ENCODE data around the gene PARVB.
A peak's percentile ranks its signal among the peaks of the same experiment; 100 is the strongest.

PARVB gene, protein sequence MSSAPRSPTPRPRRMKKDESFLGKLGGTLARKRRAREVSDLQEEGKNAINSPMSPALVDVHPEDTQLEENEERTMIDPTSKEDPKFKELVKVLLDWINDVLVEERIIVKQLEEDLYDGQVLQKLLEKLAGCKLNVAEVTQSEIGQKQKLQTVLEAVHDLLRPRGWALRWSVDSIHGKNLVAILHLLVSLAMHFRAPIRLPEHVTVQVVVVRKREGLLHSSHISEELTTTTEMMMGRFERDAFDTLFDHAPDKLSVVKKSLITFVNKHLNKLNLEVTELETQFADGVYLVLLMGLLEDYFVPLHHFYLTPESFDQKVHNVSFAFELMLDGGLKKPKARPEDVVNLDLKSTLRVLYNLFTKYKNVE

DNA sequence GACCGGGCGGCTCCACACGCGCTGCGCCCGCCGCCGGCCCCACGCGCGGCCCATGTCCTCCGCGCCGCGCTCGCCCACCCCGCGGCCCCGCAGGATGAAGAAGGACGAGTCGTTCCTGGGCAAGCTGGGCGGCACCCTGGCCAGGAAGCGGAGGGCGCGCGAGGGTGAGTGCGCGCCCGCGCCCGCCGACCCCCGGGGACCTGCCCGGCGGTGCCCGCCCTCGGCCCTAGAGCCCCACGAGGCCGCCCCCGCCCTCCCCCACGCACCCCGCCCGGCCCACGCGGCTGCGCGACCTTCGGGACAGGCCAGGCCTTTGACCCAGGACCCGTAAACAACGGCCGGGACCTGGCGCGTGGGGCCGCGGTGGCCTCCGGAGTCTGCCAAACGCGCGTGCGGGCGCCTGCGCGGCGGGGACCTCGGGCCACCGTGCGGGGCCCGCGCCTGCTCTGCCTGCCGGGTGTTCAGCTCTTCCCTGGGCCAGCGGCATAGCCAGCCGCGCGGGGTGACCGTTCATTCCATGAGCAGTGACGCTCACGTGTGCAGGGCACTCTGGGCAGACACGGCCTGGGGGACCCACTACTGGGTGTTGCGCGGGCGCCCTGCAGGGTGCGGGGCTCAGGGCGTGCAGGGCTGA is at the start of gene PARVB:
Gene PARVB (plus strand): TSS at position 15 of the 634 bp plus-strand sequence. CDS start 38 bp downstream, at position 53.
- DNase-seq, result no peak

GRCh38 chr22:43975041-43975440 is 49.1 kb upstream of the PARVB start:
- no peak for DNase-seq

GRCh38 chr22:43976861-43977795 is 47.0 kb upstream of the PARVB start:
- DNase-seq, result no peak

GRCh38 chr22:43978558-43978957 is 45.5 kb upstream of the PARVB start:
- no peak for DNase-seq

DNA sequence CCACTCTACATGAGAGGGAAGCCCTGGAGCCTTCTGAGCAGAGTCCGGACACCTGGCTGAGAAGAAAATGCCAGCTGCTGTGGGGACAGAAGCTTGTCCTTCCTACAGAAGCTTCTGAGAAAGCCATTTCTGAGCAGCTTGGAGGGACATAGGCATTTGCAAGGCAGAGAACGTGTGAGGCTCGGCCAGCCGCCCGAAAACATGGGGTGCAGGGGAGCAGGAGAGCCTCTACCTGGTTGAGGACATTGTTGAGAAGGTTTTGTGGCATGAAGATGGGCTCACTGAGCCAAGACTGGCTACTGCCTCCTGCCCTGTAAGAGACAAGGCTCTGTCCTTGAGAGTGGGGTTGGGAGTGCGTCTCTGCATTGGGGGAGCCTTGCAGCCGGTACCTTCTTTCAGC is 43.5 kb upstream of the PARVB start:
- DNase-seq, result no peak

- no peak for DNase-seq
These were observed 43.1 kb upstream of the PARVB start for GRCh38 chr22:43980996-43981395.

DNA sequence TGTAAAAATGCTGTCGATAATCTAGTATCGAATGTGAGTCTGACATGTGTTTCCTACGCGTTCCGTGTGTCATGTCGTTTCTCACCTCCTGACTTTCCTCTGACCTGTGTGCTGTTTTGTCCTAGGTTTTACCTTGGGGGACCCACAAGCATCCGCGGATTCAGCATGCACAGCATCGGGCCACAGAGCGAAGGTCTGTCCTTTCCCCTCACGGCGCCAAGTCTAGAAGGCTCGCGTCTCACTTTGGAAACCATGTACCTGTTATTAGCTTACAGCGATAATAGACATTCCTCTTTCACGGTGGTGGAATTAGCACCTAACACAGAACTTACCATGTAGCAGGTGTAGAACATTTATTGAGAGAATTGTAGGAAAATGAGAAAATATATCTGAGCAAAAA is 40.3 kb upstream of the PARVB start:
- DNase-seq, result no peak

- no peak for DNase-seq
These were observed 38.6 kb upstream of the PARVB start for GRCh38 chr22:43985532-43985931.

- DNase-seq, result no peak
These were observed 35.8 kb upstream of the PARVB start for GRCh38 chr22:43988116-43988820.

DNA sequence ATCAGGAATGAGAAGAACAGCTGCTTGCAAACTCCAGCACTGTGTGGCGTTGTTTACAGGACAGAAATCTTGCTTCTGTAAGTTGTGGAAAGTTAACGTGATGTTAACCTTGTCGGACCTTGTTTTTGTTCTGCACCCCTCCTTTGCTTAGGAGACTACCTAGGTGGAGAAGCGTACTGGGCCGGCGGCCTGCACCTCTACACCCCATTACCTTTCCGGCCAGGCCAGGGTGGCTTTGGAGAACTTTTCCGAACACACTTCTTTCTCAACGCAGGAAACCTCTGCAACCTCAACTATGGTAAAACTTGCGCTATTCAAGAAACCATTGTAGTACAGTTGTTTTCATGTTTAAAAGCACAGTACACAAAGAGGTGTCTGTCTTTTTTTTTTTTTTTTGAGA is 35.1 kb upstream of the PARVB start:
- DNase-seq, result no peak

- no peak for DNase-seq
These were observed 34.1 kb upstream of the PARVB start for GRCh38 chr22:43990044-43990443.

DNA sequence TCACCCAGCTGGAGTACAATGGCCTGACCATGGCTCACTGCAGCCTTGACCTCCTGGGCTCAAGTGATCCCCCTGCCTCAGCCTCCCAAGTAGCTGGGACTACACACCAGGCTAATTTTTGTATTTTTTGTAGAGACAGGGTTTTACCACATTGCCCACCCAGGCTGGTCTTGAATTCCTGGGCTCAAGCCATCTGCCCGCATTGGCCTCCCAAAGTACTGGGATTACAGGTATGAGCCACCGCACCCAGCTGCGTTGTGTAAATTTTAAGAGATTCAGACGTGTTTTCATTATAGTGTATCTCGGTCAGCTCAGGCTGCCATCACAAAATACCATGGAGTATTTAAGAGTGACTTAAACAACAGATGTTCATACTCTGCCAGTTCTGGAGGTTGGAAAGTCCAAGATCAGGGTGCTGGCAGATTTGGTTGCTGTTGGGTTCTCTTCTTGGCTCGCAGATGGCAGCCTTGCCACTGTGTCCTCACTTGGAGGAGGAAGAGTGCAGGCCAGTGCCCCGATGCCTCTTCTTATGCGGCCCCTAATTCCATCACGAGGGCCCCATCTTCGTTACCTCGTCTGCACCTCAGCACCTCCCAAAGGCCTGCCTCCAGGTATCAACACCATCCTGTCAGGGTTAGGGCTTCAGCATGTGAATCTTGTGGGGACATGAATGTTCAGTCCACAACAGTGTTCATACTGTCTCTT is 32.6 kb upstream of the PARVB start:
- no peak for DNase-seq

DNA sequence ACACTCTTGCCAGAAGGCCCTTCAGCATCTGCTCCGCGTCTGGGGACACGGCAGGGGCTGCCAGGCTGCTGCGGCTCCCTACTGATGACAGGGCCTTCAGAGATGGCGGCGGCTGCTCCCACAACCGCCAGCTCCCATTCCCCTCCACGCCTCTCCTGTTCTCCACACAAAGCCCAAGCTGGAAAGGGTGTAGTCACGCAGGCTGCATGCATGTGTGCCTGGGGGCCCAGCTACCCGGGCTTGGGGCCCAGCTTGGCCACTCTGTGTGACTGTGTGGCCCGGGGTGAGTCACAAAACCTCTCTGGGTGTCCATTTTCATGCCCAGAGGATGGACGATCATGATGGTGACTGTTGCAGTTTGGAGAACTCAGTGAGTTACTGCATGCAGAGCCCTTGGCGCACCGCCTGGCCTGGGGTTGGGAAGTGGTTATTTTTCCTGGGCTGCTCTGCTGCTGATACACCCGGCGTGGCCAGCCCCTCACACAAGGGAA is 31.7 kb upstream of the PARVB start:
- DNase-seq, result no peak

DNA sequence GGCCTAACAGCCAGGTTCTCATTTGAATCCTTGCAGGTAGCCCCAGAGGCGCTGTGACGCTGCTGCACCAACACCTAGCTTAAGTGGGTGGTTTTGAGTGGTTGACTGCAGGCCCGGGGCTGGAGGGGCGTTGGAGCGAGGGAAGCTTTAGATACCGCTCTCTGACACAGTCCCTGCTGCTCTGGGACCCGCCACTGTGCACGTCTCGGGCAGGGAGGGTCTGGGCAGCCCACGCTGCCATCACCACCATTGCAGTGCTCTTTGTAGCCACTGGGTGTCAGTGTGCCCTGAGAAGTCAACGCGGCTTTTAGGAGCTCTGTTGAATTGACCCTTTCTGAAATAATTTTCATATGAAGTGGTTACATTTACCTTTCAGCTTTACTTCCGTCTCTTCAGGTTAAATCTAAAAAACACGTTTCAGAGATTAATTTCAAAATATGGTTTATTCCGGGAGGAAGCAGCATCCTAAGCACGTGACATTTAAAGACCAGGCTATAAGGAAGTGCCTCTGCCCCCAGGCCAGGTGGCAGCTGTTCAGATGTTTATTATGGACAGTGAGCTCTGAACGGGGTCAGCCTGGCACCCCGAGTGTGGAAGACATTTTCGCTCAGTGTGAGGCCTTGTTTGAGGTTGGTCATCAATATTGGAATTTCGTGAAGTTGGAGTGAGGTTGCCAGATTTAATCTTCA is 30.9 kb upstream of the PARVB start:
- peak in 1 of 2 experiments; percentile 18 for DNase-seq

DNA sequence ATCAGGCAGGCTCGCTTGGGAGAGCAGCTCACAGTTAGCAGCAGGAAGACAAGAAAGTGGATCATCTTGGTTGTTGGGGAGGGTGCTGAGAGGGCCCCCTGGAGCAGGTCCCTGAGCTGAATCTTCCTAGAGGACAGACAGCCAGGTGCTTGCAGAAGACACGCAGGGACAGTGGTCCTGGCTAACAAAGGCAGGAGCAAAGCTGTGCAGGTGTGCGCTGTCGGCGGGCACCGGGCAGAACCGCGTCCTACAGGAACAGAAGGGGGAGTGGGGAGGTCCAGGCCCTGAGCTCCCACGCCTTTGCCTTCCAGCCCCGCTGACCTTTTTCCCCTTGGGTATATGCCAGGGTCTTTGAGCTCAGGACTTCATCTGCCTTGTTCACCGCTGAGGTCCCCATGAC is 30.1 kb upstream of the PARVB start:
- DNase-seq, result no peak

GRCh38 chr22:43994416-43994815 is 29.7 kb upstream of the PARVB start:
- no peak for DNase-seq

DNA sequence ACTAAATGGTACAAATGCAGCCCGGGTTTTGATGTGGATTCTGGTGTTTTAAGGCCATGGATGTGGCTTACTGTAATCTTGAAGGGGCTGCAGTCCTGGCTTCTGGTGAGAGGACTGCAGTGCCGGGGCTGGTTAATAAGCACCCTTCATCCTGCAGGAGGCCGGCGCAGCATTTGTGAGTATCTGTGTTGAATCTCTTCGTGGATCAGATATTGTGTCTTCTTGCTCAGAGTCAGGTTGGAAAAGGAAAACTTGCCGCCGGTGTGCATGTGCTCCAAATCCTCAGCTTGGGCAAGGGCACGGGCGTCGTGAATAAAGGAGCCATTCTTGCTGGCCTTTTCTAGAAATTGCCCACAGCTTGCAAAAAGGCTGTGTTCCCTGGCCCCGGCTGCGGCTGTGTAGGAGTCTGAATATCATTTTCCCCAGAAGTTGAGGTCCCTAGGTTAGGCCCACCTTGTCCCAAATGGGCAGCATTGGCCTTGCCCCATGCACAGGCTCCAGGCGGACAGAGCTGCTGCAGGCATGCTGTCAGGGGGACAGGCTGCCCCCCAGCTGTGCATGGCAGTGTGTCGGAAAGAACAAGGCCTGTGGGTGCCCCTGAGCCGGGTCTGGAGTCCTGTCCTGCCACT is 28.9 kb upstream of the PARVB start:
- DNase-seq, result no peak

DNA sequence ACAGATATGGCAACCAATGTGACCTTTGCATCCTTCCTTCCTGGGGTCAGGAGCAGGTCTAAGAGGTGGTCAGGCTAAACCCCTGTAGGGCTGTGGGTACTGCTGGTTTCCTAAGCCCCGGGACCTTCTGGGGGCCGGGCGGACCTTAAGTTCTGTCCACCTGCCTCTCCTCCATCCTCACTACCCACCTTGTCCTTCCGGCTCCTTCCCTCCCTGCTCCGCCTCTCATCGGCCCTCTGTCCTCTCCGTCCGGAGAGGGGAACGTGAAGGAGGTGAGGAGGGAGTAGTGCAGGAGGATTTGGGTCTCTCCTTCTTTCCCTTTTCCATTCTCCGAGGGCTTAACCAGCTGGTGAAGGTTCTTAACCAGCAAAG is 28.3 kb upstream of the PARVB start:
- DNase-seq, result no peak

GRCh38 chr22:43996170-43996980 is 27.7 kb upstream of the PARVB start:
- no peak for DNase-seq

- no peak for DNase-seq
These were observed 27.2 kb upstream of the PARVB start for GRCh38 chr22:43996981-43997265.
